ENCODE results near the gene RPTOR.

The RPTOR gene

GRCh38 chr17:80861418-80861815 lies 316.8 kb downstream of the RPTOR start:
- Histone ChIP-seq H3K9me3 (ENCODE audit: control insufficient read depth, insufficient read depth, low read depth, low read length) (no peaks in the 10 kb centered on the region), H3K4me1 (ENCODE audit: control insufficient read depth, insufficient read depth, low read length) (no peaks in the 10 kb centered on the region; the same call in 1 of the 2 replicates), H3K36me3 (ENCODE audit: control insufficient read depth in 2 of 2, insufficient read depth in 1 of 2, low read length in 2 of 2) (peaks cover 0 to 41% of the 10 kb centered on the region in 2 experiments; a peak in 1 of 3 replicates), H3K27ac (ENCODE audit: extremely low read depth, low read depth, low read length) (no peak overlapping the region), H3K4me3 (ENCODE audit: low read depth, low read length) (no peak overlapping the region)
- CTCF ChIA-PET = interaction anchor here (1.0 to 1.4 kb wide), 2 partner anchors 11 to 39 kb away, joined by 4 to 8 read pairs; no protein-coding TSS in a partner anchor
- POLR2A ChIA-PET = no interaction called here
- TF ChIP-seq ZNF701 (tag by site-specific recombination; IDR thresholded peaks at IDR 0.05) (no peak), ZNF791 (tag by site-specific recombination; IDR thresholded peaks at IDR 0.05) (no peak)
- TF ChIP-seq, protein P1, sequence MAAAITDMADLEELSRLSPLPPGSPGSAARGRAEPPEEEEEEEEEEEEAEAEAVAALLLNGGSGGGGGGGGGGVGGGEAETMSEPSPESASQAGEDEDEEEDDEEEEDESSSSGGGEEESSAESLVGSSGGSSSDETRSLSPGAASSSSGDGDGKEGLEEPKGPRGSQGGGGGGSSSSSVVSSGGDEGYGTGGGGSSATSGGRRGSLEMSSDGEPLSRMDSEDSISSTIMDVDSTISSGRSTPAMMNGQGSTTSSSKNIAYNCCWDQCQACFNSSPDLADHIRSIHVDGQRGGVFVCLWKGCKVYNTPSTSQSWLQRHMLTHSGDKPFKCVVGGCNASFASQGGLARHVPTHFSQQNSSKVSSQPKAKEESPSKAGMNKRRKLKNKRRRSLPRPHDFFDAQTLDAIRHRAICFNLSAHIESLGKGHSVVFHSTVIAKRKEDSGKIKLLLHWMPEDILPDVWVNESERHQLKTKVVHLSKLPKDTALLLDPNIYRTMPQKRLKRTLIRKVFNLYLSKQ (tag by site-specific recombination; IDR thresholded peaks at IDR 0.05; ENCODE audit: borderline replicate concordance) = no peak

- CTCF ChIA-PET = no interaction called here
- H3K36me3 ChIP-seq (ENCODE audit: control insufficient read depth in 2 of 2, insufficient read depth in 1 of 2, low read length in 2 of 2) = peaks cover 0 to 39% of the 10 kb centered on the region in 2 experiments; a peak in 1 of 3 replicates
- TF ChIP-seq ZNF521 (tag by site-specific recombination; IDR thresholded peaks at IDR 0.05) (no peak), KLF1 (tag by site-specific recombination; IDR thresholded peaks at IDR 0.05) (no peak), TRIM28 (IDR thresholded peaks at IDR 0.05; ENCODE audit: borderline replicate concordance, low read length) (no peak), ZNF560 (tag by site-specific recombination; IDR thresholded peaks at IDR 0.05; ENCODE audit: borderline replicate concordance) (no peak)
- H3K9me3 ChIP-seq (ENCODE audit: control insufficient read depth, insufficient read depth, low read depth, low read length) = no peaks in the 10 kb centered on the region
- no peak overlapping the region for H3K4me3 ChIP-seq (ENCODE audit: low read depth, low read length)
- H3K27ac ChIP-seq (ENCODE audit: extremely low read depth, low read depth, low read length) = no peak overlapping the region
- POLR2A ChIA-PET = no interaction called here
- H3K4me1 ChIP-seq (ENCODE audit: control insufficient read depth, insufficient read depth, low read length) = no peaks in the 10 kb centered on the region
Measured at GRCh38 chr17:80861892-80862291, 317.3 kb downstream of the RPTOR start.

DNA sequence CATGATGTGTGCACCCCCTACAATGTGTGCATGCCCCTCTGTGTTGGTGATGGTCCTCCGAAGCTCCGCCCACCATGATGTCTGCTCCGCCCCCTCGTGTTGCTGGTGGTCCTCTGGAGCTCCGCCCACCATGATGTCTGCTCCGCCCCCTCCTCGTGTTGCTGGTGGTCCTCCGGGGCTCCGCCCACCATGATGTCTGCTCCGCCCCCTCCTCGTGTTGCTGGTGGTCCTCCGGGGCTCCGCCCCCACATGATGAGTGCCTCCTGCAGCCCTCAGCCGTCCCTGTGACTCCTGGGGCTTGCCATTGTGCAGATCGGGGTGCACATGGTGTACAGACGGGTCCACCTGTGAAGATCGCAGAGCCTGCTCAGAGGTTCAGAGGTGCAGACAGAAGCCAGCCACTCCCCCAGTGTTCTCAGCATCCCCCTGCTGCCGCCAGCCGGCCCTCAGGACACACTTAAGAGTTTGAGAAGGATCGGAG lies 317.9 kb downstream of the RPTOR start:
- Histone ChIP-seq H3K36me3 (ENCODE audit: control insufficient read depth in 2 of 2, insufficient read depth in 1 of 2, low read length in 2 of 2) (peaks cover 0 to 33% of the 10 kb centered on the region in 2 experiments; a peak in 1 of 3 replicates), H3K27ac (ENCODE audit: extremely low read depth, low read depth, low read length) (no peak overlapping the region), H3K4me1 (ENCODE audit: control insufficient read depth, insufficient read depth, low read length) (no peaks in the 10 kb centered on the region), H3K9me3 (ENCODE audit: control insufficient read depth, insufficient read depth, low read depth, low read length) (no peaks in the 10 kb centered on the region), H3K4me3 (ENCODE audit: low read depth, low read length) (no peak overlapping the region)
- TF ChIP-seq EGR2 (tag by site-specific recombination; IDR thresholded peaks at IDR 0.05; ENCODE audit: low read depth) (no peak), ZBTB48 (tag by site-specific recombination; IDR thresholded peaks at IDR 0.05) (no peak), ZNF391 (tag by site-specific recombination; IDR thresholded peaks at IDR 0.05; ENCODE audit: borderline replicate concordance, low read depth) (no peak), ZBTB20 (tag by site-specific recombination; IDR thresholded peaks at IDR 0.05) (no peak), KLF9 (tag by site-specific recombination; IDR thresholded peaks at IDR 0.05; ENCODE audit: low read depth) (no peak), ZNF157 (tag by site-specific recombination; IDR thresholded peaks at IDR 0.05) (no peak), ZNF423 (tag by site-specific recombination; IDR thresholded peaks at IDR 0.05) (no peak), ZNF670 (tag by site-specific recombination; IDR thresholded peaks at IDR 0.05; ENCODE audit: low read depth) (no peak), ZFP37 (tag by site-specific recombination; IDR thresholded peaks at IDR 0.05) (no peak), ZNF626 (tag by site-specific recombination; IDR thresholded peaks at IDR 0.05) (no peak), ZNF175 (tag by site-specific recombination; IDR thresholded peaks at IDR 0.05) (no peak), ZNF184 (tag by site-specific recombination; IDR thresholded peaks at IDR 0.05) (no peak), ZNF473 (tag by site-specific recombination; IDR thresholded peaks at IDR 0.05) (no peak), PRDM1 (tag by site-specific recombination; IDR thresholded peaks at IDR 0.05) (no peak), ZNF221 (tag by site-specific recombination; IDR thresholded peaks at IDR 0.05; ENCODE audit: borderline replicate concordance) (no peak), KLF7 (tag by site-specific recombination; IDR thresholded peaks at IDR 0.05; ENCODE audit: borderline replicate concordance) (no peak), ZNF10 (tag by site-specific recombination; IDR thresholded peaks at IDR 0.05) (no peak)
- TF ChIP-seq, protein P2, sequence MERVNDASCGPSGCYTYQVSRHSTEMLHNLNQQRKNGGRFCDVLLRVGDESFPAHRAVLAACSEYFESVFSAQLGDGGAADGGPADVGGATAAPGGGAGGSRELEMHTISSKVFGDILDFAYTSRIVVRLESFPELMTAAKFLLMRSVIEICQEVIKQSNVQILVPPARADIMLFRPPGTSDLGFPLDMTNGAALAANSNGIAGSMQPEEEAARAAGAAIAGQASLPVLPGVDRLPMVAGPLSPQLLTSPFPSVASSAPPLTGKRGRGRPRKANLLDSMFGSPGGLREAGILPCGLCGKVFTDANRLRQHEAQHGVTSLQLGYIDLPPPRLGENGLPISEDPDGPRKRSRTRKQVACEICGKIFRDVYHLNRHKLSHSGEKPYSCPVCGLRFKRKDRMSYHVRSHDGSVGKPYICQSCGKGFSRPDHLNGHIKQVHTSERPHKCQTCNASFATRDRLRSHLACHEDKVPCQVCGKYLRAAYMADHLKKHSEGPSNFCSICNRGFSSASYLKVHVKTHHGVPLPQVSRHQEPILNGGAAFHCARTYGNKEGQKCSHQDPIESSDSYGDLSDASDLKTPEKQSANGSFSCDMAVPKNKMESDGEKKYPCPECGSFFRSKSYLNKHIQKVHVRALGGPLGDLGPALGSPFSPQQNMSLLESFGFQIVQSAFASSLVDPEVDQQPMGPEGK (tag by site-specific recombination; IDR thresholded peaks at IDR 0.05) = no peak
- ChIA-PET POLR2A (interaction anchor here (0.7 kb wide), 1 partner anchor 20 kb away, joined by 10 read pairs; no protein-coding TSS in a partner anchor), CTCF (no interaction called here)
